GM18519 (cell line): ENCODE measurements around the gene ENPEP.
"Not testable (repeated sequence)": the region's sequence is repeated elsewhere in the genome, so short reads cannot be mapped to it uniquely, and the experiment has no call there.

Experiments used
- ATAC-seq: cut with Tn5 transposase; IDR thresholded peaks from one replicate; pipeline ENCODE4 v1.9.1; 2021; ENCODE audit warnings: mild to moderate bottlenecking, moderate library complexity; ENCODE audit not compliant: unreplicated experiment, low FRiP score

The ENPEP gene

GRCh38 chr4:110514889-110515479 is 39.0 kb downstream of the ENPEP start:
- ATAC-seq: no peak

- ATAC-seq: no peak
Observed at GRCh38 chr4:110515676-110516075, 39.7 kb downstream of the ENPEP start.

GRCh38 chr4:110516106-110516922 is 40.4 kb downstream of the ENPEP start:
- ATAC-seq: peak; percentile 75

DNA sequence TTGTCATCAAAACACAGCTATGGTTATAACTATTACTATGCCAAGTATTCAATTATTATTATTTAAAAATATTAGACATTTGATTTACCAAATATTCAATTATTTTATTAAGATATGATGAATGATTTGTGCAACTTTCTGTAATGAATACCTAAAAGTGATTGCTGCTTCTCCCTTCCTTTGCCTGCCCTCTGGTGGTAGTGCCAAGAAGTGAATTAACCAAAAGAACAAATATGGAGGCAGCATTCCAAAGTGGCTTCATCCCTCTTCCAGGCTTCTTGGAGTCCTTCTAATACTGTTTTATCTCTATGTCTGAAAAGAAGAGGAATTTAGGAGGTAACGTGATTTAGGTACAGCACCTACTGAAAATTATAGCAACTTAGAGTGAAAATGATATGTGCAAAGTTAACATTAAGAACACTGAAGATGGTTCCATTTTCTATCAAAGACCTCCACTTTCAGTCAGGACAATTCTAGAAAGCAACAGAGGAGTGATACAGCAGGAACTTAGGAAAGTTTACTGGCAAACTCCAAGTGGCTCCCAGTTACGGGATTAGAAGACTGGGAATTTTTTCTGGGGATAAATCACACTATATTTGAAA is 43.0 kb downstream of the ENPEP start:
- no peak for ATAC-seq

- ATAC-seq: no peak
Observed at GRCh38 chr4:110520886-110521285, 44.9 kb downstream of the ENPEP start.

GRCh38 chr4:110526589-110526988 is 50.6 kb downstream of the ENPEP start:
- ATAC-seq: no peak

- ATAC-seq: no peak
Observed at GRCh38 chr4:110527156-110527555, 51.2 kb downstream of the ENPEP start.

DNA sequence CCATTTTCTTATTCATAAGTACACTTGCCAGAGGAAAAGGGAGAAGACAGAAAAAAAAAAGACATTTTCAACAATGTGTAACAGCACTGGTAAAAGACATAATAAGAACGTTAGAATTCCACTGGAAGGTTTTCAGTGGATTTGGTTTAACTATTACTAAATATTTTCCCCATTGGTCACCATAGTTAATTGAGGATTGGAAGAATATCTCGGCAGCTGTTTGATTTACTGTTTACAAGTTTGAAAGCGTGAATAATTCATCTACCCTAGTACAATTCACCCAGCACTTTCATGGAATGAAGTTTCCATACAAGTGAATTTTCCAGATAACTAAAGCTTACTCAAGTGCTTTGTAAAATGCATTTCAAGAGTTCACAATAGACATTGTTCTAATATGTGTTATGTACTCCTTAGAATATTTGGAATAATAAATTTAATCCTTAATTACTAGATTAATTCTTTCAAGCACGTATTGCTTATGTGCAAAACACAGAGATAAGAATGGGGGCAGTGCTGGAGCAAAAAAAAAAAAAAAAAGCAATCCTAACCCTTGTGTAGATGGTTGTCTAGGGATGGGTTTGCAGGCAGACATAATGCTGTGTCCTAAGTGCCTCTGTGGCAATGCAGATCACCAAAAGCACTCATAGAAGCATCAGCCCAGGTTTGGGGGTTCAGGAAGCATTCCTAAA is 57.1 kb downstream of the ENPEP start:
- ATAC-seq: no peak

DNA sequence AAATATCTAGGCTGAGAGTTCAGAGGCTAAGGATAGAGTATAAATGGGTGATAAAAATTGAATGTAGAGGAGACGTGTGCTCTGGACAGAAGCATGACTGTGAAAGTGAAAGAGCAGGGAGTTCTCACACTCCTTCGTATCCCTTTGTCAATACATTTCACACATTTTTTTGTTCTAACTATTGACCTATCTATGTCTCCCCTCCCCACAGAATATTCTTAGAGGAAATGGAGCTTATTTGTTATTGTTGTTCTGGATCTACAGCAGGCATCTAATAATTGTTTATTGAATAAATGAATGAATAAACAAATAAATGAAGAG is 57.6 kb downstream of the ENPEP start:
- no peak for ATAC-seq

DNA sequence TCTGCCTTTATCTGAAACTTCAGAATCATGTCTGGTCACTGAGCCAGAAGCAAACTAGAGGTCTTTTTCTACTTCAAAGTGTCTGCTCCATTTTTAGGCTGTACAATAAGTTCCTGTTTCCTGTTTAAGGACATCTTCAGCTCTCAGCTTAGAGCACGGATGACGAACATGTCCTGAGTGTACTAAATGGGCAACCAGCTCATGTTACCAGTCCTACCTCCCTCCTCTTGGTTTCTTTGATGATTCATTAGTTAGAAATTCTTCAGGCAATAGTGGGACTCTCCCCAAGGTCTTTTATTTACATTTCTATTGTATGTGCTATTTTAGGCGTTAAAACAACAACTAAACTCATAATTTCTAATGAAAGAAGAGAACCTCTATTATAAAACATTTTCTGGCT is 58.0 kb downstream of the ENPEP start:
- no peak for ATAC-seq

- ATAC-seq: no peak
Observed at GRCh38 chr4:110540581-110540980, 64.6 kb downstream of the ENPEP start.

- ATAC-seq: no peak
Observed at GRCh38 chr4:110540982-110541451, 65.1 kb downstream of the ENPEP start.

- ATAC-seq: no peak
Observed at GRCh38 chr4:110543577-110543976, 67.6 kb downstream of the ENPEP start.

- no peak for ATAC-seq
Observed at GRCh38 chr4:110544594-110544993, 68.6 kb downstream of the ENPEP start.

DNA sequence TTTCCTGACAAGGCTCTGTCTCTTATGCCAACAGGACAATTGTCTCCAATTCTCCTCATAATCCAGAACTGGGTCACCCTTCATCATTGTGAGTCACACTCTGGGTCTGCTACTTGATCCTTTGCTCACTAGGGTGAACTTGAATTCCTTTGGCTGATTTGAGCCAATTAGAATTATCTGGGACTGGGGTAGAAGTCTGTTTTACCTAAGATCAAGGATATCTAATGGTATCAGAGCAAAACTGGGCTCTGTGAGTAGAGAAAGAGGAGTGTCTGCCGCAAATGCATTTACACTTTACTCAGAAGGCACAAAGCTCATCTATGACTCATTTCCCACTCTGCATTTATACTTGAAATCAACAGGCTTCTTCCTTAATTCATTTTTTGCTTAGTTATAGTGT is 74.3 kb downstream of the ENPEP start:
- ATAC-seq: no peak

DNA sequence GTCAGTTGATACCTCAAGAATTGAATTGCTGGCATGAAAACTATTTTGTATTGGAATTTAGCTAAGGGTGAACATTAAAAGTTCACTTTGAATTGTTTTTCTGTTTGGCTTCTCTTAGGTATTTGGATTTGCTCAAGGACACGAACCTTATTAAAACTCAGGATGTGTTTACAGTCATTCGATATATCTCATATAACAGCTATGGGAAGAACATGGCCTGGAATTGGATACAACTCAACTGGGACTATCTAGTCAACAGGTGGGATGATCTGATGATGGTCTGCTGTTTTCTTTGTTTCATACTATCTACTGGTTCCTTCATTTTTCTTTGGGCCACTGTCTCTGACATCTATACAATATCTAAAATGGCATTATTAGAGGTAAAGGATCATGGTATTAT is 77.2 kb downstream of the ENPEP start:
- no peak for ATAC-seq

DNA sequence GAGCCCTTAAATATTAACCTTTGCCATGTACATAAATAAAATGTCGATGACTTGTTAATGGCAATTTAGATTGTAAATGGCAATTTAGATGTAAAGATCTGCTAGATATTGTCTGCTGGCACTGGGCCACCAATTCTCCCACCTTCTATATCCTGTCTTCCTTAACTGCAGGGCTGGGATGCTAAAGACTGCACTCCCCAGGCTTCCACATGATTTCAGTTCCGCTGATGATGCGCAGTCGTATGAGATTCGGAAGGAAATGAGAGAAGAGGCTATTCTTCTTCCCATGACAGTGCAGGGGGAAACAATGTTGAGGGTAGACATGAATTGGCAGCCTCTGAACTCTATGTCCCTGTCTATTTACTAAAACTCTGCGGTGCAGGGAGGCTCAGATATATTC is 91.3 kb downstream of the ENPEP start:
- ATAC-seq: no peak

GRCh38 chr4:110576696-110577095 is 100.7 kb downstream of the ENPEP start:
- not testable (repeated sequence) for ATAC-seq

- ATAC-seq: no peak
Observed at GRCh38 chr4:110586131-110586850, 110.3 kb downstream of the ENPEP start.

DNA sequence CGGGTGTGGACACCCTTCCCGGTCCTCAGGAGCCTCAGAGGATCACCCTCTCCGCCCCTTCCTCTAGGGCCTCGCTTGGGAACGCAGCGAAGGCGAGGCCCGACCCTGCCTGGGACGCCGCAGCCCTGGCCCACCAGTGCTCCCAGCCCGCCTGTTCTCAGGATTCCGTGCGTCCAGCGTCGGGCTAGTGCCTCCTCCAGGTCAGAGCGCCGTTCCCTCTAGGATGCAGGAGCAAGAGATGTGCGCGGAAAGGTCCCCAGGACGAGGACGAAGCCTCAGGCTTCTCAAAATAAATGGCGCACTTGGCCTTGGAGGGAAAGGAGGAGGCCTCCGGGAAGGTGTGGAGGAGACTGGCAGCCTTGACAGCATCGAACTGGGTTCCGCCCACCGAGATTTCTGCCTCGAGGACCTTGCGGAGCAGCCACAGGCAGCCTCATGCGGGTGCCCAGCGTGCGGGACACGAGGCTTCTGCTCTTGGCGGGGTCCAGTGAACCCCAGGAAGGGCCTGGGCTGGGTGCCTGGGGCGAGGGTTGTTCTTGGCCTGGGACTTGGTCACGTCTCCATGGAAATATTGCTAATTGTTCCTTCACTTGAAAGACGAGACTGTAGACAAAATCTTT is 111.8 kb downstream of the ENPEP start:
- ATAC-seq: no peak
